HepG2 (cell line): Measurements from ENCODE around the gene AMPD2. TPM values are rescaled to one million over a fixed set of nuclear protein-coding genes. Genes with fewer than 3 reads are reported as not detected.

Experiments used
- ATAC-seq: fragments of 200-7000 bp; cut with Tn5 transposase; 3 replicates; pipeline ENCODE4 v1.9.1; 2020; ENCODE audit warnings: mild to moderate bottlenecking, moderate library complexity
- BruUV-seq: library from RNA; stranded (reverse); fragments of 400-500 nt; replicated peaks from 2 replicates; lab custom pipeline; 2021; lab: Mats Ljungman, UMichigan
- CTCF ChIA-PET: fragments of 300-600 bp; formaldehyde crosslinking; extraction: SDS; loops from one replicate; lab custom pipeline; 2021; ENCODE audit warnings: low total read pairs, inconsistent platforms, low intra/inter-chr PET ratio; lab: Yijun Ruan, JAX
- POLR2A ChIA-PET: fragments of 350-600 bp; sonication (Branson Sonifier 250); formaldehyde crosslinking; loops from one replicate; lab custom pipeline; 2020; ENCODE audit warnings: antibody characterized with exemption, inconsistent platforms; lab: Yijun Ruan, JAX
- DNase-seq: peaks from one replicate; pipeline ENCODE4 v3.0.0-alpha.2; 2015; ENCODE audit warnings: low spot score
- FAIRE-seq: peaks from 3 replicates; lab custom pipeline; 2011; peaks lifted over from hg19 to GRCh38; lab: Jason Lieb, UNC
- H2AFZ ChIP-seq: one replicate; pipeline ENCODE4 v1.6.1; 2011; ENCODE audit warnings: low read length, inconsistent platforms
- H3K27ac ChIP-seq: fragments of 300-600 bp; 3 replicates; pipeline ENCODE4 v1.8.0; 2011; ENCODE audit warnings: mixed run types, mild to moderate bottlenecking, mixed read lengths, low read length, inconsistent platforms; ENCODE audit not compliant: insufficient read depth; ENCODE audit errors: extremely low read length
- H3K27me3 ChIP-seq, 2 experiments: fragments of 200-600 bp in 1 of 2; 2 replicates in 1 of 2; 3 replicates in 1 of 2; pipeline versions ENCODE4 v1.6.0 to v1.8.0; 2011; ENCODE audit warnings: low read length in 2 of 2, mild to moderate bottlenecking in 2 of 2, moderate library complexity in 2 of 2, inconsistent platforms in 1 of 2; ENCODE audit not compliant: insufficient read depth in 2 of 2, control insufficient read depth in 1 of 2
- H3K36me3 ChIP-seq, 2 experiments: fragments of 200-600 bp in 1 of 2; replicated peaks in 1 of 2; 2 replicates in 1 of 2; 3 replicates in 1 of 2; pipeline versions ENCODE4 v1.5.1 to v1.8.0; 2011; ENCODE audit warnings: low read length in 2 of 2, inconsistent platforms in 1 of 2; ENCODE audit not compliant: insufficient read depth in 2 of 2, control insufficient read depth in 1 of 2
- H3K4me1 ChIP-seq: 2 replicates; pipeline ENCODE4 v1.5.1; 2012; ENCODE audit warnings: low read length, inconsistent platforms; ENCODE audit not compliant: insufficient read depth
- H3K4me2 ChIP-seq: 2 replicates; pipeline ENCODE4 v1.6.0; 2011; ENCODE audit warnings: low read depth, low read length, inconsistent platforms
- H3K4me3 ChIP-seq, 3 experiments: fragments of 200-600 bp in 1 of 3; sonication (generic), shearing (Covaris generic) in 1 of 3; replicated peaks in 1 of 3; 2 replicates each; pipeline ENCODE4 v1.5.1; 2011 to 2016; ENCODE audit warnings: low read length in 3 of 3, inconsistent platforms in 2 of 3, low read depth in 2 of 3, mild to moderate bottlenecking in 2 of 3, control low read depth in 1 of 3, mixed read lengths in 1 of 3; ENCODE audit not compliant: insufficient read depth in 1 of 3
- H3K79me2 ChIP-seq: one replicate; pipeline ENCODE4 v1.6.1; 2011; ENCODE audit warnings: low read length, inconsistent platforms; ENCODE audit not compliant: insufficient read depth
- H3K9ac ChIP-seq: 2 replicates; pipeline ENCODE4 v1.6.0; 2011; ENCODE audit warnings: mild to moderate bottlenecking, low read depth, low read length, inconsistent platforms; ENCODE audit not compliant: insufficient read depth
- H3K9me3 ChIP-seq: 2 replicates; pipeline ENCODE4 v1.5.1; 2012; ENCODE audit warnings: mild to moderate bottlenecking, low read length
- H4K20me1 ChIP-seq: 2 replicates; pipeline ENCODE4 v1.6.0; 2011; ENCODE audit warnings: inconsistent platforms, mild to moderate bottlenecking, low read length, moderate library complexity; ENCODE audit not compliant: insufficient read depth
- CENPT ChIP-seq: sonication (generic); formaldehyde crosslinking; IDR thresholded peaks from 2 replicates; pipeline ENCODE4 v1.8.0; 2022; ENCODE audit warnings: low read depth, mild to moderate bottlenecking, moderate library complexity, missing genetic modification reagents
- E2F5 ChIP-seq: sonication (generic); formaldehyde crosslinking; conservative IDR thresholded peaks from 2 replicates; pipeline ENCODE4 v1.4.0; 2020; ENCODE audit warnings: missing genetic modification reagents
- ERF ChIP-seq: IDR thresholded peaks from 2 replicates; pipeline ENCODE4 v1.6.1; 2018; ENCODE audit warnings: missing biosample characterization, missing genetic modification reagents
- HNF4G ChIP-seq, 2 experiments: sonication (generic) in 1 of 2; formaldehyde crosslinking in 1 of 2; IDR thresholded peaks; 2 replicates each; pipeline versions ENCODE4 v1.4.0 to v1.6.1; 2011 to 2020; ENCODE audit warnings: borderline replicate concordance in 2 of 2, low read depth in 2 of 2, mild to moderate bottlenecking in 2 of 2, low read length in 1 of 2, missing genetic modification reagents in 1 of 2, moderate library complexity in 1 of 2
- NFYC ChIP-seq: IDR thresholded peaks from 2 replicates; pipeline ENCODE4 v1.6.1; 2016; ENCODE audit warnings: missing genetic modification reagents, missing compliant biosample characterization
- RBM22 ChIP-seq: fragments of 200-400 bp; formaldehyde crosslinking; optimal IDR thresholded peaks from 2 replicates; pipeline ENCODE3; 2017; ENCODE audit warnings: mild to moderate bottlenecking, low read length, moderate library complexity
- SP140L ChIP-seq: sonication (generic); formaldehyde crosslinking; IDR thresholded peaks from 2 replicates; pipeline ENCODE4 v1.4.0; 2020; ENCODE audit warnings: missing genetic modification reagents, borderline replicate concordance
- STAG1 ChIP-seq: sonication (generic); formaldehyde crosslinking; IDR thresholded peaks from 2 replicates; pipeline ENCODE4 v1.4.0; 2020; ENCODE audit warnings: missing genetic modification reagents
- TFDP1 ChIP-seq: IDR thresholded peaks from 2 replicates; pipeline ENCODE4 v1.6.1; 2016; ENCODE audit warnings: missing compliant biosample characterization, missing genetic modification reagents, borderline replicate concordance
- ZFP90 ChIP-seq: sonication (generic); formaldehyde crosslinking; IDR thresholded peaks from 2 replicates; pipeline ENCODE4 v1.8.0; 2022; ENCODE audit warnings: missing genetic modification reagents, mild to moderate bottlenecking, inconsistent platforms, borderline replicate concordance
- ZNF382 ChIP-seq: sonication (generic); formaldehyde crosslinking; IDR thresholded peaks from 2 replicates; pipeline ENCODE4 v1.5.0; 2020; ENCODE audit warnings: missing genetic modification reagents, mild to moderate bottlenecking, borderline replicate concordance
- ZNF430 ChIP-seq: sonication (generic); formaldehyde crosslinking; IDR thresholded peaks from 2 replicates; pipeline ENCODE4 v1.9.0; 2021; ENCODE audit warnings: mild to moderate bottlenecking, missing genetic modification reagents
- ZNF512 ChIP-seq: sonication (generic); formaldehyde crosslinking; IDR thresholded peaks from 2 replicates; pipeline ENCODE4 v1.4.0; 2020; ENCODE audit warnings: mild to moderate bottlenecking, missing genetic modification reagents
- WGBS: methylation state at CpG from one replicate; pipeline ENCODE4 v1.1.6; 2017; ENCODE audit warnings: low lambda C conversion rate; 5-methylcytosine and 5-hydroxymethylcytosine counted together
- in situ Hi-C: cut with HindIII; loops from 2 replicates; pipeline ENCODE4 v1.10.0; 2017; ENCODE audit warnings: low pct_unique_long_range_greater_than_20kb; ENCODE audit not compliant: extremely low pct_ligation_motif_present
- intact Hi-C: fragments of 100-400 bp; cut with micrococcal nuclease; formaldehyde crosslinking; loops from one replicate; pipeline ENCODE4 v1.10.0; 2022; ENCODE audit not compliant: unreplicated experiment
- polyA plus RNA-seq, 8 experiments: library from polyadenylated mRNA; depleted of rRNA in 3 of 8; stranded (reverse) in 7 of 8; unstranded in 1 of 8; fragments of >200 nt; fragmentation: Illumina TruSeq in 4 of 8; extraction: Trizol in 4 of 8; gene quantifications; 2 replicates each; pipeline versions ENCODE4 v1.2.1 to v1.2.3, GENCODE V29; 2011 to 2016; ENCODE audit warnings: low read depth in 4 of 8, missing spikeins in 1 of 8, mixed read lengths in 1 of 8; ENCODE audit not compliant: insufficient read depth in 1 of 8
- total RNA-seq, 5 experiments: library from RNA; depleted of rRNA; stranded (reverse); fragments of >200 nt; fragmentation: Illumina TruSeq; extraction: Trizol; gene quantifications; 2 replicates each; pipeline ENCODE4 v1.2.3, GENCODE V29; 2016; ENCODE audit warnings: low read depth in 1 of 5

Gene AMPD2
- total and polyA plus RNA-seq, 2 of the 13 experiments (the other 11 are each of a cell fraction or from before 2014, with no cell fraction given): 62.3 to 82.0 TPM

- Histone ChIP-seq H2AFZ (no peak overlapping the region), H3K9ac (no peak overlapping the region), H3K4me1 (0 out of 2 replicates have a peak, but pooled peaks cover 7% of the 10 kb centered on the region), H3K4me3 (no peak overlapping the region), H3K9me3 (no peaks in the 10 kb centered on the region), H3K79me2 (no peaks in the 10 kb centered on the region), H3K27ac (no peak overlapping the region), H3K27me3 (no peaks in the 10 kb centered on the region), H3K36me3 (peaks cover 0 to under 1% of the 10 kb centered on the region in 2 experiments; a peak in 1 of 5 replicates), H3K4me2 (no peak overlapping the region), H4K20me1 (no peaks in the 10 kb centered on the region)
- no peak for DNase-seq
- peak; percentile 89 for ATAC-seq
- intact Hi-C loops (no loop called here), in situ Hi-C loops (no loop called here)
- CTCF ChIA-PET: no interaction called here
- FAIRE-seq: no peak
- 89% methylated on average over 5 of the region's 5 CpGs for WGBS
- no TSS peak for BruUV-seq
- POLR2A ChIA-PET: no interaction called here
- TF ChIP-seq HNF4G (IDR thresholded peaks at IDR 0.05; ENCODE audit: borderline replicate concordance, low read depth, low read length): no peak
- no peak for TF ChIP-seq HNF4G (CRISPR knock-in tag; IDR thresholded peaks at IDR 0.05; ENCODE audit: borderline replicate concordance, low read depth)
- TF ChIP-seq ZNF512: no peak
- TF ChIP-seq ZFP90 (CRISPR knock-in tag): no peak
- peak; percentile 34 for TF ChIP-seq STAG1 (CRISPR knock-in tag)
- peak; percentile 16 for TF ChIP-seq RBM22
- no peak for TF ChIP-seq ZNF382 (CRISPR knock-in tag)
Observed at GRCh38 chr1:109598655-109599054, 21.0 kb upstream of the AMPD2 start.

- 99% methylated on average over 3 of the region's 3 CpGs for WGBS
- no peak for TF ChIP-seq CENPT (CRISPR knock-in tag)
- TF ChIP-seq NFYC (CRISPR knock-in tag): no peak
- TF ChIP-seq TFDP1 (CRISPR knock-in tag): no peak
- no peak for TF ChIP-seq SP140L
- TF ChIP-seq ZNF430 (CRISPR knock-in tag): no peak
- TF ChIP-seq E2F5 (CRISPR knock-in tag): no peak
- no peak for TF ChIP-seq ERF (CRISPR knock-in tag)
- TF ChIP-seq, all 625 proteins: peak for 0
- DNase-seq (no peak), FAIRE-seq (no peak), ATAC-seq (no peak)
- no peaks in the 10 kb centered on the region for H3K9me3 ChIP-seq
- ChIA-PET CTCF (no interaction called here), POLR2A (no interaction called here)
- no peak overlapping the region for H3K9ac ChIP-seq
- H3K36me3 ChIP-seq: no peaks in the 10 kb centered on the region; a peak in 1 of 5 replicates
- H3K27ac ChIP-seq: no peak overlapping the region
- in situ Hi-C loops (no loop called here), intact Hi-C loops (no loop called here)
- H4K20me1 ChIP-seq: no peaks in the 10 kb centered on the region; the same call in 1 of the 2 replicates
- no peak overlapping the region for H3K4me3 ChIP-seq
- no peak overlapping the region for H2AFZ ChIP-seq
- BruUV-seq: no TSS peak
- 0 out of 2 replicates have a peak, but pooled peaks cover 7% of the 10 kb centered on the region for H3K4me1 ChIP-seq
- H3K79me2 ChIP-seq: no peaks in the 10 kb centered on the region
- no peaks in the 10 kb centered on the region for H3K27me3 ChIP-seq
- no peak overlapping the region for H3K4me2 ChIP-seq
Observed at GRCh38 chr1:109603229-109603628, 16.4 kb upstream of the AMPD2 start.
